Cerebellar nuclear complex (tissue), 1 donor: ENCODE data around the gene HHATL.

ENCODE experiments used
- DNase-seq, 2 experiments: peaks; one replicate each; lab custom pipeline; 2025; lab: John Stamatoyannopoulos, UW

The HHATL gene

GRCh38 chr3:42702066-42702951, at the start of gene HHATL:
Gene HHATL (minus strand): TSS chr3:42702798. CDS start chr3:42700826, 1,972 bp downstream.
- no peak for DNase-seq

GRCh38 chr3:42751609-42752008, 49.0 kb upstream of the HHATL start:
- no peak for DNase-seq

- no peak for DNase-seq
Measured at GRCh38 chr3:42750834-42751233, 48.2 kb upstream of the HHATL start.

- DNase-seq = no peak
Measured at GRCh38 chr3:42749753-42750231, 47.2 kb upstream of the HHATL start.

GRCh38 chr3:42749025-42749752, 46.6 kb upstream of the HHATL start:
- DNase-seq = no peak

- DNase-seq = no peak
Measured at GRCh38 chr3:42747581-42747980, 45.0 kb upstream of the HHATL start.

GRCh38 chr3:42746455-42747450, 44.2 kb upstream of the HHATL start:
- DNase-seq = no peak

- no peak for DNase-seq
Measured at GRCh38 chr3:42745776-42746454, 43.3 kb upstream of the HHATL start.

GRCh38 chr3:42745291-42745745, 42.7 kb upstream of the HHATL start:
- DNase-seq = no peak

GRCh38 chr3:42743204-42743995, 40.8 kb upstream of the HHATL start:
- DNase-seq = no peak

GRCh38 chr3:42742688-42743087, 40.1 kb upstream of the HHATL start:
- no peak for DNase-seq

GRCh38 chr3:42742259-42742658, 39.7 kb upstream of the HHATL start:
- no peak for DNase-seq

- DNase-seq = no peak
Measured at GRCh38 chr3:42741796-42742195, 39.2 kb upstream of the HHATL start.

GRCh38 chr3:42739401-42740158, 37.0 kb upstream of the HHATL start:
- DNase-seq = no peak

- no peak for DNase-seq
Measured at GRCh38 chr3:42736531-42736930, 33.9 kb upstream of the HHATL start.

- DNase-seq = no peak
Measured at GRCh38 chr3:42736081-42736480, 33.5 kb upstream of the HHATL start.

GRCh38 chr3:42735615-42736014, 33.0 kb upstream of the HHATL start:
- no peak for DNase-seq

- DNase-seq = no peak
Measured at GRCh38 chr3:42735019-42735418, 32.4 kb upstream of the HHATL start.

GRCh38 chr3:42734263-42734860, 31.8 kb upstream of the HHATL start:
- no peak for DNase-seq
